Activated CD8-positive, alpha-beta memory T cell treated with anti-CD3 and anti-CD28 coated beads for 24 hours (primary cell): Measurements from ENCODE around the gene TLE5.
A peak's percentile ranks its signal among the peaks of the same experiment; 100 is the strongest.
"Not testable (repeated sequence)": the region's sequence is repeated elsewhere in the genome, so short reads cannot be mapped to it uniquely, and the experiment has no call there.

ENCODE experiments used
- DNase-seq: peaks from one replicate; pipeline ENCODE4 v3.0.0-alpha.2; 2020

TLE5 gene

GRCh38 chr19:3096267-3096901 is 34.1 kb upstream of the TLE5 start:
- DNase-seq = no peak

GRCh38 chr19:3095441-3096191 is 33.3 kb upstream of the TLE5 start:
- DNase-seq = peak; percentile 67

GRCh38 chr19:3094601-3095440 is 32.5 kb upstream of the TLE5 start:
- peak; percentile 70 for DNase-seq

GRCh38 chr19:3089299-3089855 is 27.1 kb upstream of the TLE5 start:
- not testable (repeated sequence) for DNase-seq

GRCh38 chr19:3087769-3088168 is 25.5 kb upstream of the TLE5 start:
- DNase-seq = no peak

- no peak for DNase-seq
Observed at GRCh38 chr19:3084943-3085342, 22.6 kb upstream of the TLE5 start.

- no peak for DNase-seq
Observed at GRCh38 chr19:3083964-3084363, 21.7 kb upstream of the TLE5 start.

GRCh38 chr19:3082331-3082730 is 20.0 kb upstream of the TLE5 start:
- no peak for DNase-seq

GRCh38 chr19:3080286-3080685 is 18.0 kb upstream of the TLE5 start:
- no peak for DNase-seq

GRCh38 chr19:3079578-3079977 is 17.3 kb upstream of the TLE5 start:
- DNase-seq = no peak

- peak; percentile 96 for DNase-seq
Observed at GRCh38 chr19:3075605-3076431, 13.5 kb upstream of the TLE5 start.

- DNase-seq = no peak
Observed at GRCh38 chr19:3073931-3074595, 11.8 kb upstream of the TLE5 start.

GRCh38 chr19:3073159-3073563 is 10.9 kb upstream of the TLE5 start:
- no peak for DNase-seq

- DNase-seq = no peak
Observed at GRCh38 chr19:3071768-3072167, 9.5 kb upstream of the TLE5 start.

- DNase-seq = no peak
Observed at GRCh38 chr19:3068071-3068470, 5.8 kb upstream of the TLE5 start.

- no peak for DNase-seq
Observed at GRCh38 chr19:3067563-3067962, 5.3 kb upstream of the TLE5 start.

GRCh38 chr19:3066482-3067049 is 4.3 kb upstream of the TLE5 start:
- DNase-seq = no peak

- DNase-seq = no peak
Observed at GRCh38 chr19:3065675-3066357, 3.5 kb upstream of the TLE5 start.

GRCh38 chr19:3064011-3064330 is 1.7 kb upstream of the TLE5 start:
- DNase-seq = no peak

- DNase-seq = peak; percentile 82
Observed at GRCh38 chr19:3061182-3062161, 823 bp downstream of the TLE5 start.
